Stimulated activated CD4-positive, alpha-beta T cell treated with anti-CD3 and anti-CD28 coated beads, Interleukin-12 subunit alpha, Interleukin-12 subunit beta, amount 100 ng/mL, for 4 hours (primary cell): ENCODE data around the gene FOXP1.

Source experiments
- DNase-seq: peaks from one replicate; pipeline ENCODE4 v3.0.0-alpha.2; 2020

The FOXP1 gene

DNA sequence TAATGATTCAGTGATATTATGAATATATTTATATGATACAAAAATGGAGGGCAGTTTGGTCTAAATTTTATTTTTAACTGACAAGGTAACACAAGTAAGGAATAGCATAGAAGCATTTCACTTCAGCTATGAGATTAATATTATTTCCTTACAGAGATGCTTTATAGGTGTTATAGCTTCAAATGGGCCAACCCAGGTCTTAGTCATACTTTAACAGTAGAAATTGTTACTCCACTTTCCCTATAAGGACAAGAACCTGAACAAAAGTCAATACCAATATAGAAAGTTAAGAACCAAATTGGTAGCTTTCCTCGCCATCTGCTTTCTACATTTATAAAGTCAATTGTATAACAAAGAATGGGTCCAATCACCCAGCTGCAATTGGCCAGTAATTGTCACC is 570.6 kb downstream of the FOXP1 start:
- no peak for DNase-seq

DNA sequence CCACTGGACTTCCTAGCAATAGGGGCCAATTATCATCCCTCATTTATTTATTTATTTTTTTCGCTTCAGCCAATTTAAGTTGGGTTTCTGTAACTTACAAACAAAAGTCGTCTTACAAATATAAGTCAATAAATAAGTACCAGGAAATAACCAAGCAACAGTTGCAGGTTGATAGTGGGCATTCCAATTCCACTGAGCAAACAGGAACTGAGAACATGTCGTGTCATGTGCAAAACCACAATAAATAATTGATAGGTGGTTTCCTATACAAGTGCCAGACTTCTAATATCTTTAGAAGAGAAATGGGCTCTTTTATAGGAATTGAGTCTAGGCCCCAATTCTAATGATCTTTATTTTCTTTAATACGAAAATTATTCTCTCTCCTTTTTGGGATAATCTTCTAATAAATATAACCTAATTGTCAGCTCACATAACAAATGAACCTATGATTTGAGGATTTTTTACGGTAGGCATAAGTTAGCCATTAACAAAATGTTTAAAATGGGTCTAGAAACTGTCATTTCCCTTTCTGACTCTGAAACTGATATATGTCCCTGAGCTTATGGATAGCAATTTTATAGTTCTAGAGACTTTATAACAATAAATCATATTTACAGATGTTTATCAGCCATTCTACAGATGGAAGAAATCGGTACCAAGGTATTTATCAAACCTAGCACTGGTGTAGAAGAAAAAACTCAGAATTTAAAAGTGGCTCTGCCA is 571.8 kb downstream of the FOXP1 start:
- DNase-seq, result no peak

DNA sequence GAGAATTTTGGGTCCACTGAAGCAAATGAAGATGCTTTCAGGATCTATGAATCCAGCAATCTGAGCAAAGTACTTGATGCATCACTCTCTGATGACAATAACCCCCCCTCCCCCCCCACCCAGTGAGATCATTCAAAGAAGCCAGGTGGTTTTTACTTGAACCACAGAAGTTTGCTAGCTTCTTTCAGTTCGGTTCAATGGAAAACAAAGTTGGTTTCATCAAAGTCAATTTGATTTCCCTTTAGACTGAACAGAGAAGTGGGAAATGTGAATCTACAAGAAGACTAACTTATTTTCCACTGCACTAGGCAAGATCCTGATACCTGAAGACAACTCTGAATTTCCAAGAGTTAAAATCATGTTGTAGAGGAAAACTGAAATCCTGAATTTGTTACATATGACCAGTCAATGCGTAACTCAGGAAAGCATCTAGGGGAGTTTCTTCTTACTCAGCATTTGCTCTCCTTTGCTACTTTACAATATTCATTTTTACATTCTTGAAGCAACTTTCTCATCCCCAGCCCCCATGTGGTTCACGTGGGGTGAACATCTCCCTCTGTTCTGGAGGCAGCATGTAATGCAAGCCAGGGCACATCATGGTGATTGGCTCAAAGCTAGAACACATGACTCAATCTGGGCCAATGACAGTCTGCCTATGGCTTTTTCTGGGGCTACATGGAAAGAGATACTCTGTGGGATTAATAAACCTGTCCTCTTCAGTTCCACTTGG is 572.6 kb downstream of the FOXP1 start:
- DNase-seq, result peak; percentile 55

- DNase-seq, result no peak
Observed at GRCh38 chr3:71008350-71008935, 575.1 kb downstream of the FOXP1 start.

- DNase-seq, result no peak
Observed at GRCh38 chr3:71006810-71007785, 576.4 kb downstream of the FOXP1 start.

DNA sequence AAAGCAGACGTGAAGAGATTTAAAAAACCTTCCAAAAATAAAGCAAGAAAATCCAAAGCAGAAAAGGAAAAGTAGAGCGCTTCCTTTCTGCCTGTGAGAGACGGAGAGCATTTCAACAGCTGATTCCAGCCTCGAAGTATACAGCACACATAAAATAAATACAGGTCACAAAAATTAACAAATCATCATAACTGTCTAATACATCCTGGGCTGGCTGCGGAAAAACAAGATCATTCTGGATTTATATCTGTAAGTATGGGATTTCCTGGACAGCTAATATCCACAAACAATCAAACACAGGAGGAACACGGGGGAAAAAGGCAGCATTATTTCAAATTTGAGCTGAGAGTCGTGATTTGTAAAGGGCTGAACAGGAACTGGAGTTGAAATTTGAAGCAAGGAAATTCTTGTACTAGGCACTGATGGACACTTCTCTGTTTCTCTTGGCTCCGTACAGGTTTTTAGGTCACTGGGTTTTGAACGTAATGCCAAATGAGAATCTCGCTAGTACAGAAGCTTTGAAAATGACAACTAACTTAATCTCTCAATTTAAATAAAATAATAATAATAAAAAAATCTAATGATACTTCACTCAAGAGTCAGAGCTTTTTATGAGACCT is 577.7 kb downstream of the FOXP1 start:
- no peak for DNase-seq

DNA sequence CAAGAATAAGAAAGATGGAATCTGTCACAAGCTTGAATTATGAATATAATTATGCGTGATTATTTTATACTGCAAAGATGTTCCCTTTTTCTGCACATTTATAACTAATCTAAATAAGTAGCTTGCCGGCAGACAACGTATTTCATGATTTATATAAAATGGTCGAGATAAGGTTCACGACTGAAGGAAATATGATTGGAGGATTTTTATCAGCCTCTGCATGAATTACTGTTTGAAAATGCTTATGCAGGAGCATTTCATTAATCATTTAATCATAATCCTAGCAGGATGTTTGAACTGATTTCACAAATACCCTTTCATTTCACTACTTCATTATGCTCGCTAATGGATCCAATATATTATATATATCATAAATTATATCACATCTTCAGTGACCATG is 580.0 kb downstream of the FOXP1 start:
- DNase-seq, result no peak

- DNase-seq, result no peak
Observed at GRCh38 chr3:71002298-71002697, 581.2 kb downstream of the FOXP1 start.

GRCh38 chr3:71001303-71001830 is 582.2 kb downstream of the FOXP1 start:
- no peak for DNase-seq

GRCh38 chr3:71000483-71000882 is 583.0 kb downstream of the FOXP1 start:
- DNase-seq, result no peak

- DNase-seq, result no peak
Observed at GRCh38 chr3:70999730-71000129, 583.8 kb downstream of the FOXP1 start.

DNA sequence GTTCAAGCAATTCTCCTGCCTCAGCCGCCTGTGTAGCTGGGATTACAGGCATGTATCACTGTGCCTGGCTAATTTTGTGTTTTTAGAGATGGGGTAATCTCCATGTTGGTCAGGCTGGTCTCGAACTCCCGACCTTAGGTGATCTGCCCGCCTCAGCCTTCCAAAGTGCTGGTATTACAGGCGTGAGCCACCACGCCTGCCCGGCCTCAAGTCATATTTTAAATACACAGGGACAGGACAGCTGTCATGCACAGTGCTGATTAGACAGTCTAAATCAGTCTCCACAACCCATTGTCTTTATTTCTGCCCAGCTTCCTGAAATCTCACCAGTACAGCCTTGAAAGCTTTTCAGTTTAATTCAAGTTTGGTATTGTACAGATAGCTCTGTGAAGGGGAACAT is 587.4 kb downstream of the FOXP1 start:
- no peak for DNase-seq

DNA sequence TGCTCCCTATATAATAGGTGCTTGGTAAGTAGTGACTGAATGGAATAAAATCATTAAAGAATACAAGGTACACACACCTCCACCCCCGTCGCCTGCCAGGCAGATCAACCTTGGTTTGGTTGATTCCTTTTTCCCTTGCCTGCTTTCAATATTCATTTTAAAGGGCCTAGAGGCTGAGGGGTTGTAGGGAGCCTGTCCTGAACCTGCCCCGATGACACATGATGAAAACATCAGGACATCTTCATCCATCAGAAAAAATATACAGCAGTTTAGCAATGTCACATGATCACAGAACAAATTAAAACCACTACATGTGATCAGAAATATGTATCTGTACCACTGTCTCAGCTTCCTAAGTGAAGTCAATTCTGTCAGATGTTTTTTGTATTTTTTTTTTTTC is 588.9 kb downstream of the FOXP1 start:
- no peak for DNase-seq

DNA sequence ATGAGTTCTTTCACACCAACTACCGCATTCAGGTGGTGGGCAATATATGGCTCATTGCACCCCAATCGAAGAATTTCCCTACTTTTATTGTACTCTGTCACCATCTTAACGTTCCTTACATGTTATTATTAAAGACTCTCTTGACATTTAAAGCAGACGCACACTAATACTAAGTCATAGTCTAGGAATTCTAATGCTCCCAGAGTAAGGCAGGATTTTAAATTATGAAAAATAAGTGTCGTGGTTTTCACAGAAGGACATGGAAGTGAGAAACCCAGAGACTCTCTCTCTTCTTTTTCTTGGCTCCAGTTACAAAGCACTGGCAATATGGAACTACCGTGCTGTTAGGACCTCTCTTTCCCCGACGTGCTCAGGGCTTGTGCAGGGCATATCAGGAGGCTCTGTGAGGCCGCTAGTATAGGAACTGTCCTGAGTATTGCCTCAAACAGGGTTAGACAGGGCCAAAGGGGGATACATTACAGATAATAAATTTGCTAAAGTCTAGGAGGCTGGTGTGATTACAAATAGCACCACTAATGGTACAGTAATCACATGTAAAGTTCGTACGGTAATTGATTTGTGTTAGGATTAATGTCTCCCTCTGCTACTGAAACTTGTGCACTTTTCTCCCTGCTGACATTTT is 590.8 kb downstream of the FOXP1 start:
- no peak for DNase-seq

DNA sequence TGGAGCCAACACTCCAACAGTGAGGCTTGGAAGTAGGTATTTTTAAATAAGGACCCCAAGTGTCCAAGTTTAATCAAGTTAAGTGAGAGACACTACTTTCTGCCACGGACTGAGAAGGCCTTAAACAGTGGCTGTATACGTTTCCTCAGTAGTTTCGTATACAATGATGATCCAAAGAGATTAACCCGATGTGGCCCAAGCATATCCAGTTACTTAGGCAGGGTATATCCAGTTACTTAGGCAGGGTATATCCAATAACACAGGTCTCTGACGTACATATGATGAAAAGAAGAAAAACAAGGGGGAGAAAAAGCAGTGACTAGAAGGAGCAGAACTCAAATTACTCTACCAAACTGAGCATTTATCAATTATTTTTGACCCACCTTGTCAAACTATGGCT is 591.4 kb downstream of the FOXP1 start:
- DNase-seq, result no peak

DNA sequence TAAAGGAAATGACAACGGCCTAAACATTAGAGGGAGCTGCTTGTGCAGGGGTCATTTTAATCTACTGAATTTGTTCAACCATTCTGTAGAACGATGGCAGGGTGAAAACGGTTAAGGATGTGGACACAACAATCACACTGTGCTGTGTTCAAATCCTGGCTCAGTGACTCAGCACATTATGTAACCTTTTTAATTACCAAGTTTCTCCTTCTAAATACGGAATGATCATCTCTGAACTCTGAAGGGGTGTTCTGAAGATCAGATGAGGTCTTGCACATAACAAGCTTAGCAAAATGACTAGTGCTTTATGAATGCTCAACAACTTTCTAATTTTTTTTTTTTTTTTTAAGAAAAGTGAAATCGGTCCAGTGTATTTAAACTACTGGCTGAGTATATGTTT is 592.8 kb downstream of the FOXP1 start:
- no peak for DNase-seq

- no peak for DNase-seq
Observed at GRCh38 chr3:70990185-70990584, 593.3 kb downstream of the FOXP1 start.

GRCh38 chr3:70989174-70989573 is 594.4 kb downstream of the FOXP1 start:
- DNase-seq, result no peak

DNA sequence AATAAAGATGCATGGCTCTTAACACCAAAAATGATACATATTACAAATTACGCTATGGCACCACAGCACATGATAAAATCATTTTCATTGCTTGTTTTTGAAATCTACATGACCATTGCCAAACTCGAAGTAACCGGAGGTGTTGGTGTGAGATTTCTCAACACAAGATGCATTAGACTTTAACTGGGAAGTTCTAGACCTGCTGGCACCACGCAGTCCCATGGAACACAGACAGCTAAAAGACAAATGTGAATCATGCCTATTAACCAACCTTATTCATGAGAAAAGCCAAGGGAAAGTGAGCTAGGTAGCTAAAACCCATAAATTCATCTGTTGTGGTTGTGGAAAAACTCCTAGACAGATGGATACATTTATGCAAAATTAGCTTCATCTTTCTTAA is 595.4 kb downstream of the FOXP1 start:
- DNase-seq, result no peak

DNA sequence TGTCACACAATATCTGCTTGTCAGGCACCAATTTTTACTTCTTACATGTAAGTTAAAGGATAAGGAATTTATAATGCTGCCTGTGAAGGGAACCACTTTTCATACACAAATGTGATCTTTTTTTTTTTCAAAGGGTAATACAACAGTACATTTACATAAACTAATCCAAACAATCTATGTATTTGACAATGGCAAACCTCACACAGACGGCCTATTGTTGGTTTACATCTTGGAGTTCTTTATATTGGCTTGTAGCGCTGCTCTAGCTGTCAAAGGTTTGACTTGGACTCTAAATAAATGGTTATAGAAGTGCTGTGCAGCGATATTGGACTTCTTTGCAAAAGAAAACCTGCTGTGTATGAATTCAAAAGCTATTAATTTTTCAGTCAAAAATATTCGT is 598.0 kb downstream of the FOXP1 start:
- no peak for DNase-seq

GRCh38 chr3:70984776-70985482 is 598.6 kb downstream of the FOXP1 start:
- no peak for DNase-seq
